Measurements from ENCODE around the gene APBB2.

Gene APBB2

GRCh38 chr4:41215155-41215554 is 813 bp upstream of the APBB2 start:
- DNase-seq = no peak

DNA sequence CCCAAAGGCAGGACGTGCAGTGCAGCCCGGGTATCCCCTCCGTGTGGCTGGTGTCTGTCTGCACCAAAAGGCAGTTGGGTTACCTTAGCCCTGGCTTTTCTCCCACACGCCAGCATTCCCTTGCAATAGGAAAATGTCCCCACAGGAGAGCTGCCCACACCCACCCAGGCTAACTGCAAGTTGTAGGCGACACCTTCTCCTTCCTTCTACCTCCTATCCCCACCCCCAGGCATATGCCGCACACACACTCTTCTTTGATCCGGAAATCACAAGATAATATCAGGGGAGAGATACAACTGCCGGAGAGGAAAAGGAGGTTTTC is 444 bp upstream of the APBB2 start:
- no peak for DNase-seq

- no peak for DNase-seq
These were observed 662 bp downstream of the APBB2 start for GRCh38 chr4:41213625-41214135.

DNA sequence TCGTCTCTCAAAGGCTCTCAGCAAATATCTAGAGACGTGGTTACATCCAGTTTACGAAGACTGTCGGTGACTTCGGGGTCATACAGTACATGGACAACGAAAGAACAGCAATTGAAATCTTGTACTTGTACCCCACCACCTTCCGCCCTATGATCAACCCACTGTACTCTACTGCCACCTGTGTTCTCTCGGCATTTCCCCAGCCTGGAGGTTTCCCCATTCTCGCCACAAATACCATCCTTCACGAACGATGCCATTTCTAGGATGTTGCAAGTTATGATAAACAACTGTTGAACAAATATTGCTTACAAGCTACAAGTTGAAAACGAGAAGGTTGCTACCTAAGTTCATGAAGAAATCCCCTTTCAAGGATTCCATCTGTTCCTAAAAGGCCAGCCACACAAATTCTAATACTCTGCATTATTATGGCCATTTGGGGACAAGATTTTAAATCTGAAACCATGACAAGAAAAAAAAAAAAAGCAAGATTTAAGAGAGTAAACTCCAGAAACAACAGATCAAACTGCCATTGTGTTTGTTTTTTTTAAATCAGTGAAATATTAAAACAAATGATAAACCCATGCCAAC is 1.6 kb downstream of the APBB2 start:
- DNase-seq = peak; percentile 71

GRCh38 chr4:41211951-41212615 is 2.3 kb downstream of the APBB2 start:
- no peak for DNase-seq

GRCh38 chr4:41209901-41210300 is 4.4 kb downstream of the APBB2 start:
- no peak for DNase-seq

DNA sequence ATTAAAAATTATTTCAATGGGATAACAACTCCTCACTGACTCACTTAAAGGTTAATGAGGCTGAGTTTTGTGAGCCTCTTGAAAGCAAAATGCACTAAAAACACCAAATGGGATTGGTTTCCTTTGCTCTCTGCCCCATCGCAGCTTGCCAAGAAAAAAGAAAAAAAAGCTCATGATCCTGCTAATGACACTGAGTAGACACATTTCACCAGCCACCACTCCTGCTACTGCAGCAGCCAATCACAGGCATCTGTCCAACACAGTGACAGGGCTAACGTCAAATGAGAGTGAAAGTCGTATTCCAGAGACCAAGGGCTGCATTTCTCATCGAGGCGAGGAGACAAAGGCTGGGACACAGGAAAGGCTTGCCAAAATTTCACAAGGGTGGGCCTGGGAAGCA is 5.2 kb downstream of the APBB2 start:
- no peak for DNase-seq

- DNase-seq = no peak
These were observed 7.0 kb downstream of the APBB2 start for GRCh38 chr4:41207291-41207831.

- DNase-seq = no peak
These were observed 8.4 kb downstream of the APBB2 start for GRCh38 chr4:41205854-41206460.

GRCh38 chr4:41205130-41205529 is 9.2 kb downstream of the APBB2 start:
- DNase-seq = no peak

DNA sequence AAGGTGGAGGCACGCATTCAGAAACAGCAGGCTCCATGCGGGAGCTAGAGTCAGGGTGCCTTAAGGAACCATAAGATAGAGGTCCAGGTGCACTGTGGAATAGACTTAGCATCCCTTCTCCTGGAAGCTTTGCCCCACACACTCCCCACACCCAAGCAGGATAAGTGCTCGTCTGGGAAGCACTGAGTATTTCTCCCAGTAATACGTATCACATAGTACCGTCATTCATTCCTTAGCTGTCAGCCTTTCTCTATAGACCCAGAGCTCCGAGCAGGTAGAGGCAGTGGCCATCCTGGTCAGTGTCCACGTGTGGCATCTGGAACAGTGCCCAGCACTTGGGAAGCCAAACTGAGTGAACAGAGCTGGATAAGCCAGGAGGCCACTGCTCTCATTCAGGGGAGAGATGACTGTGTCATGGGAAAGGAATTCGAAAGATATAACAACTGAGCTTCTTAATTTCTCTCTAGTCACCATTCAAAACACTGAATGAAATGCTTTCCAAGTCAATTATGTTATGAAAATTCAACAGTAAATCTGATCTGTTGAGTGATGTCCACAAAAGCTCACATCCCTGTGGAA is 9.9 kb downstream of the APBB2 start:
- no peak for DNase-seq

- DNase-seq = no peak
These were observed 10.5 kb downstream of the APBB2 start for GRCh38 chr4:41203841-41204240.

- DNase-seq = no peak
These were observed 11.3 kb downstream of the APBB2 start for GRCh38 chr4:41202820-41203568.

DNA sequence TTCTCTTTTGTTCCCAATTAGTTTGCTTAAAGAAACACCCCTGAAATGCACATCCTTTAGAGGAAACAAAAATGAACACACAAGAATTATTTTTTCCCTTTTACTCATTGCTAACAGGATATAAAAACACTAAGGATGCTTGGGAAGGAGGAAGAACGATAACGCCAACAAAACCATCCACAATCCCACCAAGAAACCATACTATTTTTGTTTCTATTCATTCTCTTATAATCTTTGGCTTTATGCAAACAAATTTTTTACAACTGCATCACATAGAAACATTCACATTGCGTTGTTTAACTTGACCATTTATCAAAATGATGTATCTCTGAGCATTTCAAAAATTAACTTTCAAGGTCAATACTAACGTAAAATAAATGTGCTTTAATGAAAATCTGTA is 12.0 kb downstream of the APBB2 start:
- DNase-seq = no peak

GRCh38 chr4:41200486-41201017 is 13.8 kb downstream of the APBB2 start:
- DNase-seq = no peak

DNA sequence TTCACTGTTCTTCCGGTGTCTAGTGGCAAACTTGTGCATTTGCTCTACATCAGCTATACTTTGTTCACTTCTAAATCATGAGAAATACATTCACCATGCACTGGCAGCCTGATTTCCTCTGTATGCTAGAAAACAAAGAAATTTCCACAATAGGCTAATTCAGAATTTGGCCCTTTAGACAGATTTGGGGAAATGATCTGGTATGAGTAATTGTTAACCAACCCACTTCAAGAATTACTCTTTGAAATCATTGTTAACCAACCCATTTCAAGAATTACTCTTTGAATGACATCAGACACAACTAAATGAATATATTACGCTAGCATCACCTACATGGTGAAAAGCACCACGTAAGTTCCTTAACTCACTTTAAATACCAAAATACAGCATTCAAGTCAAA is 14.6 kb downstream of the APBB2 start:
- DNase-seq = no peak

DNA sequence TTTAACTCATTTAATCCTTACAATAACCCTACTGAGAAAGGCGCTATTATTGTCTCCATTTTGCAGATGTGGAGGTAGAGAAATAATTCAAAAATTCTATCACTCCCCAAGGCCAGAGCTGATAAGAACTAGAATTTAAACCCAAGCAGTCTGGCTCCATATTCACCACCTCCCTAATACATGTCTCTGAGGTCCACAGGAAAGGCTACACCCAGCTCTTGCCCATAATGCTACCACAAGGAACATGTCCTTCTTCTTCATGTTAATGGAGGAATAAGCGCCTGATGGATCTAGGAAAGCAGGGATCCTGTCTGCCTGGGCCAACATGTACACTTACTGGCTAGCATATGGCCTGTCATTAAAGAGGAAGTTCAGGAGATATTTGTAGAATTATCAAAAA is 16.3 kb downstream of the APBB2 start:
- DNase-seq = no peak

DNA sequence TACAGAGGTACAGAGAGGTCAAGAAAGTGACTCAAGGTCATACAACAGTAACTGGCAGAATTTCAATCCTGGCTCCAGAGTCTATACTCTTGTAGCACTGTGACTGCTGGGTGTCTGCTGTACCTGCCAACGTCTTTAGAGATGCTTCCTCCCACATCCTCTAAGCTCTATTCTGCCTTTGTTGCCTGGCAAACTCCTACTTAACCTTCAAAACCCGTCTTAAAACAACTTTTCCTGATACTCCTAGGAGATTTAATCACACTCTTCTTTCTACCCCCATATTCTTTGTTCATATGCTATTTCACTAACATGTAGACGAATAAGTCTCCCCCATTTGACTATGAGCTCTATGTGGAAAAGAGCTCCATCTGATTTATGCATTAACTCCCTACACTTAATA is 16.8 kb downstream of the APBB2 start:
- DNase-seq = no peak

DNA sequence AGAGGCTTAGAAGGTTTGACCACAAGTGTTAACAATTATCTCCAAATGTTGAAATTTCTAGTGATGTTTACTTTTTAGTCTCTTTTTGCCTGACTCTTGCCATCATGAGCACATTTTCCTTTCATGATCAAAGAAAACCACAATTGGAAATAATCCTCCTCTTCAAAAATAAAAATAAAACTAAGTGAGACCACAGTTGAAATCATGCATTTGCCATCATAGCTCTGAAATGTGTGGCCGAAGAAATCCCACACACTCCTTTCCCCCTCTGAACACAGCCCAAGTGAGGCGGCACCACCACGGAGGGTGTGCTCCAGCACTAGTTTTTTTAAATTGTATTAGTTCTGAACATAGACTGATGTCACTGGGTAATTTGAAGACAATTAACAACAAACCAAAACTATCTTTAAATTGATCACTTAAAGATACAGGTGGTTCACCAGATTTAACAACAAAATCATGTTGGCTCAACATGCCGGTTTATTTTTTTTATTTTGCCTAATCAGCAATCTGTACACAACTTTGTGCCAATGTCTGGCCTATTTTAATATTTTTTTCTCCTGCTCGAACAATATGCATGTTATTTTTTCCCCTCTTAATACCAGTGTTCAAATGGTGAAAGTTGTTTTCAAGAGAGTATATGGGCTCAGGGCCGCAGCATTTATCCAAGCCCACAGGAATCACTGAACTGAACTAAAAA is 17.6 kb downstream of the APBB2 start:
- DNase-seq = no peak

DNA sequence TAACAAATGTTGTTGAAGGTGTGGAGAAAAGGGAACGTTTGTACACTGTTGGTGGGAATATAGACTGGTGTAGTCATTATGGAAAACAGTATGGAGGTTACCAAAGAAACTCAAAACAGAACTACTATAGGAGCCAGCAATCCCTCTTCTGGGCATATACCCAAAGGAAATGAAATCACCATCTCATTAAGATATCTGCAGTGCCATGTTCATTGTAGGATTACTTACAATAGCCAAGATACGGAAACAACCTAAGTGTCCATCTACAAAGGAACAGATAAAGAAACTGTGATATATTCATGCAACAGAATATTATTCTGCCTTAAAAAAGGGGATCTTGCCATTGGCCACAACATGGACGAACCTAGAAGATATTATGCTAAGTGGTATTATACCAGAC is 22.2 kb downstream of the APBB2 start:
- no peak for DNase-seq

- DNase-seq = no peak
These were observed 24.7 kb downstream of the APBB2 start for GRCh38 chr4:41189666-41190065.

DNA sequence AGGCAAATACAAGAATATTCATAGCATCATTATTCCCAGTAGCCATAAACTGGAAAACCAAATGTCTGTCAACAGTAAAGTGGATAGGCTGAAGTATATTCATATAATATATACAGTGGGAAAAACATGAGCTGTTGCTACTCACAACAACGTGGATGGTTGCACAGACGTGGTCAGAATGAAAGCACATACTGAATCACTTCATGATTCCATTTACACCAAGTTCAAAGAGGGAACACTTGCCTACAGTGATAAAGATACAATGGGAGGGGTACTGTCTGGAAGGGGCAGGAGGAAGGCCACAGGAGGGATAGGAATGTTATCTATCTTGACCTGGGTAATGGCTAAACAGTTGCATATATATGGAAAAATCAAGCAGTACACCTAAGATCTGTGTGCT is 25.3 kb downstream of the APBB2 start:
- no peak for DNase-seq

Data from NCI-H748 treated with DMSO at 0.1 percent for 48 hours (cell line).